Measurements from ENCODE around the gene IGF2BP2.
"Not testable (repeated sequence)": the region's sequence is repeated elsewhere in the genome, so short reads cannot be mapped to it uniquely, and the experiment has no call there.

The IGF2BP2 gene

DNA sequence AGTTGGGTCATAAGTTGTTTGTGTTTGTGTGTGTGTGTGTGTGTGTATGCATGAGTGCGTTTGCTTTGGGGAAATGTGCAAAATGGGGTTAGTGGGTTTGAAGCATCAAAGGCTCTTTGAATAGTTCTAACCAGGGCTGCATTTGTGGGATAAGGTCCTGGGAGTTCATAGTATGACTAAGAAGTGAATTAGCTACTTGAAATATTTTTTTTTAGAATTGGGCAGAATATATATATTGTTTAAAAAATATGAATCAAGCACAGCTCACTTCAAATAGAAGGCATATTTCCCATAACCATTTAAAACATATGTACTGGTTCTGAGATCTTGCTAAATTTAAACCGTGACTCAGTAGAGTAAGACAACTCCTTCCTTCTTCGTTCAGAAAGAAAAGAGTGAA is 43.1 kb downstream of the IGF2BP2 start:
- no peaks in the 10 kb centered on the region for H3K36me3 ChIP-seq (ENCODE audit: control insufficient read depth, low read depth, low read length)
- peaks cover 62% of the 10 kb centered on the region for H3K4me1 ChIP-seq (ENCODE audit: control insufficient read depth, low read depth, low read length)
- no peaks in the 10 kb centered on the region for H3K9me3 ChIP-seq (ENCODE audit: control insufficient read depth, low read depth, low read length)
- no peaks in the 10 kb centered on the region for H3K27me3 ChIP-seq (ENCODE audit: control insufficient read depth, insufficient read depth, low read length)
- H3K27ac ChIP-seq (ENCODE audit: low read length), result no peak overlapping the region
- no peak overlapping the region for H3K9ac ChIP-seq (ENCODE audit: low read length)
- H3K4me3 ChIP-seq (ENCODE audit: low read length), result no peak overlapping the region

DNA sequence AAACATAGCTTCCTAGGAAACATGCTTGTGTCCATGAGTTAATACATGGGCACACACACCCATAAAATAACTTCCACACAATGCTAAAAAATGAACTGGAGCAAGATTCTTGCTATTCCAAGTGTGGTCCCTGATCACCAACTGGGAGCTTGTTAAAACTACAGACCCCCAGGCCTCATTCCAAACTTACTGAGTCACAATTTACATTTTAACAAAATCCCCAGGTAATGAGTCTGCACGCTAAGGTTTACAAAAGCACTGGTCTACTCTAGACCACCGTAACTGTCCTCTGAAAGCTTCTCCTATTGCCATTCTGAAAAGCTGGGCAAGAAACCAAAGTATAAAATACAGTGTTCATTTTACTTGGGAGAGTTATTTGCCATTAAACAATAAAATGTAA is 45.4 kb downstream of the IGF2BP2 start:
- no peaks in the 10 kb centered on the region for H3K36me3 ChIP-seq (ENCODE audit: control insufficient read depth, low read depth, low read length)
- H3K4me3 ChIP-seq (ENCODE audit: low read length), result peak overlapping the region; percentile 25
- no peaks in the 10 kb centered on the region for H3K27me3 ChIP-seq (ENCODE audit: control insufficient read depth, insufficient read depth, low read length)
- H3K9me3 ChIP-seq (ENCODE audit: control insufficient read depth, low read depth, low read length), result no peaks in the 10 kb centered on the region
- H3K9ac ChIP-seq (ENCODE audit: low read length), result no peak overlapping the region
- no peak overlapping the region for H3K27ac ChIP-seq (ENCODE audit: low read length)
- peaks cover 45% of the 10 kb centered on the region for H3K4me1 ChIP-seq (ENCODE audit: control insufficient read depth, low read depth, low read length)

DNA sequence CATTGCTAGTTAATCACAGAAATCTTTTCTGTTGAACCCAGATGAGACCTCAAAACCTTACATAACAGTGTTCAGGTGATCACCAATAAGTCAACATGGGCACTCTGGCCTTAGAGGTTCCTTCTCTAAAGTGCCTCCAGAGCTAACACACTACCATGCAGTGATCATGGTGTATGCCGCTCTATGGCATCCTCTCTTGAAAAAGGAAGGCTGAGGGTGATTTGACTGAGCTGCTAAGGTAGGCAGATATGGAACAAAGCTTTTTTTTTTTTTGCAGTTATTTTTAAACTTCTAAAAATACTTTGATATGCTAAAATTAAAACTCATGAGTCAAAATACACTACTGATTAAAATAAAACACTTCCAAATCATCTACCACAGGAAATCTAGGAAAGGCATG is 46.0 kb downstream of the IGF2BP2 start:
- H3K9me3 ChIP-seq (ENCODE audit: control insufficient read depth, low read depth, low read length), result no peaks in the 10 kb centered on the region
- no peak overlapping the region for H3K27ac ChIP-seq (ENCODE audit: low read length)

DNA sequence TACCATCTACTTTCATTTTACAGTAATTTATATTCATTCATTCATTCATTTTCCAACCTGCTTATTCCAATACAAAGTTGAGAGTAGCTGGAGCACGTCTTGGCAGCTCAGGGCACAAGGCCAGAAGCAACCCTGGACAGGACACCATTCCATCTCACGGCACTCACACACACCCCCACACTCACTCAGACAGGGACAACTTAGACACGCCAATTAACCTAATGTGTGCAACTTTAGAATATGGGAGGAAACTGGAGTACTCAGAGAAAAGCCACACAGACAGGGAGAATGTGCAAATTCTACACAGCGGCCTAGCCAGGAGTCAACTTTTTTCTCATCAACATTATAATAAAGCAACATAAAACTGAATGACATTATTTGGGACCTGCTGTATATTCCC is 46.7 kb downstream of the IGF2BP2 start:
- no peak overlapping the region for H3K4me3 ChIP-seq (ENCODE audit: low read length)
- peaks cover 50% of the 10 kb centered on the region for H3K4me1 ChIP-seq (ENCODE audit: control insufficient read depth, low read depth, low read length)

More for the DNA sequence above, 46.0 kb downstream of the IGF2BP2 start:
- Histone ChIP-seq H3K4me3 (ENCODE audit: low read length) (no peak overlapping the region), H3K9ac (ENCODE audit: low read length) (no peak overlapping the region), H3K4me1 (ENCODE audit: control insufficient read depth, low read depth, low read length) (peaks cover 44% of the 10 kb centered on the region), H3K27me3 (ENCODE audit: control insufficient read depth, insufficient read depth, low read length) (no peaks in the 10 kb centered on the region), H3K36me3 (ENCODE audit: control insufficient read depth, low read depth, low read length) (no peaks in the 10 kb centered on the region)

DNA sequence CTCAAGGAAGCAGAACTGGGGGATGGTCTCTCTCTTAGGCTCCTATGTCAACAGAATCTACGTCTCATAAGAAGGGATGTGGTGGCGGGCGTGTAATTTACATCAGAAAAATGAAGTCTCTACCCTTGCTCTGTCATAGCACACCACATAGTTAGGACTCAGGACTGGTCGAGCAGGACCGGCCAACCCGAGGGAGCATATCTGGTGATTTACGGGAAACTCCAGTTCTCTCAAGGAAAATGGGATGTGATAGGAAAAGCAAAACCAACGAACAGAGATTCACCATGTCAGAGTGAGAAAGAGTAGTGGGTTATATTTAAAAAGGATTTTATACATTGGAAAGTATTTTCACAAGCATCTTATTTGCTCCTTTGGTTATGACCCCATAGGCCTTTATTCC is 54.7 kb downstream of the IGF2BP2 start:
- Histone ChIP-seq H3K4me1 (ENCODE audit: control insufficient read depth, low read depth, low read length) (peaks cover 23% of the 10 kb centered on the region), H3K9me3 (ENCODE audit: control insufficient read depth, low read depth, low read length) (no peaks in the 10 kb centered on the region), H3K27ac (ENCODE audit: low read length) (no peak overlapping the region), H3K9ac (ENCODE audit: low read length) (no peak overlapping the region), H3K36me3 (ENCODE audit: control insufficient read depth, low read depth, low read length) (no peaks in the 10 kb centered on the region), H3K27me3 (ENCODE audit: control insufficient read depth, insufficient read depth, low read length) (no peaks in the 10 kb centered on the region), H3K4me3 (ENCODE audit: low read length) (no peak overlapping the region)

More for the DNA sequence above, 46.7 kb downstream of the IGF2BP2 start:
- H3K9me3 ChIP-seq (ENCODE audit: control insufficient read depth, low read depth, low read length), result no peaks in the 10 kb centered on the region
- H3K9ac ChIP-seq (ENCODE audit: low read length), result no peak overlapping the region
- H3K27ac ChIP-seq (ENCODE audit: low read length), result no peak overlapping the region
- H3K36me3 ChIP-seq (ENCODE audit: control insufficient read depth, low read depth, low read length), result no peaks in the 10 kb centered on the region
- H3K27me3 ChIP-seq (ENCODE audit: control insufficient read depth, insufficient read depth, low read length), result no peaks in the 10 kb centered on the region

DNA sequence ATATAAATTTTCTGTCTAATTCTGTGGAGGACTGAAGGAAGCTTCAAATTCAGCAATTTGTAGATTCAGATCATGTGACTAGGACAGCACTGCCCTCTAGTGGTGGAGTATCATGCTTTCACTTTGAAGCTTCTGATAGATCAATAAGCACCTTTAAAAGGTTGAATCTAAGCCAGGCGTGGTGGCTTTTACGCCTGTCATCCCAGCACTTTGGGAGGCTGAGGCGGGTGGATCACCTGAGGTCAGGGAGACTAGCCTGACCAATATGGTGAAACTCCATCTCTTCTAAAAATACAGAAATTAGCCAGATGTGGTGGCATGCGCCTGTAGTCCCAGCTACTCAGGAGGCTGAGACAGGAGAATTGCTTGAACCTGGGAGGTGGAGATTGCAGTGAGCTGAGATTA is 56.3 kb downstream of the IGF2BP2 start:
- H3K9me3 ChIP-seq (ENCODE audit: control insufficient read depth, low read depth, low read length); H3K4me3 ChIP-seq (ENCODE audit: low read length); H3K36me3 ChIP-seq (ENCODE audit: control insufficient read depth, low read depth, low read length); H3K27me3 ChIP-seq (ENCODE audit: control insufficient read depth, insufficient read depth, low read length); H3K9ac ChIP-seq (ENCODE audit: low read length); H3K27ac ChIP-seq (ENCODE audit: low read length): not testable (repeated sequence)
- peaks cover 24% of the 10 kb centered on the region for H3K4me1 ChIP-seq (ENCODE audit: control insufficient read depth, low read depth, low read length)

DNA sequence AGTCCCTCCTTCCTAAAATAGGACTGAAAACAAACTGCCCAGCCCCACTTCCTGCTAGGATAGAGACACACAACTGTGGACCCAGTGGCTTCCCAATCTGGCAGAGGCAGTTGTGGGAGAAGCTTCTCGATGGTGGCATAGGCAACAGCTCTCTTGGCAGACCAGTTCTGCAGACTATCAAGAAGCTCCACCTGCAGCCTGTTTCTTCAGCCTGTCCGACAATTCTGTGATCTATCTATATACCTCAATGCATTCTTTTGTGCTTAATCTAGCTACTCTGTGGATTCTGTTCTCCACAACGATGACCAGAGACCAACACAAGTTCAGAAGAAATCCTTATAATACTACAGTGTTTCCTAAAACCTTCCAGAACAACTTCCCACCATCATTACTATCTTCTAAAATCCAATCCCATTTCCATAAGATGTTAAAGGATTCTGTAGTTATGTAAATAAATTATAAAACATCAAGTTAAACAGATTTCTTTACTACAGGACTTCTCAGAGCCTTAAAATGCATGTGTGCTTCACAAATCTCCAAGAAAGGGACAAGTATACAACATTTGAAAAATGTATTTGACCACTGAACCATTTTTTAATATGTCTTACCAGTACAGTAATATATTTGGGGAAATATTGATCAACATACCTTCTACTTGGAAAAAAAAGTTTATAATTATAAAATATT is 57.7 kb downstream of the IGF2BP2 start:
- no peak overlapping the region for H3K9ac ChIP-seq (ENCODE audit: low read length)
- H3K27ac ChIP-seq (ENCODE audit: low read length), result no peak overlapping the region
- H3K27me3 ChIP-seq (ENCODE audit: control insufficient read depth, insufficient read depth, low read length), result no peaks in the 10 kb centered on the region
- peaks cover 21% of the 10 kb centered on the region for H3K4me1 ChIP-seq (ENCODE audit: control insufficient read depth, low read depth, low read length)
- H3K4me3 ChIP-seq (ENCODE audit: low read length), result no peak overlapping the region
- H3K9me3 ChIP-seq (ENCODE audit: control insufficient read depth, low read depth, low read length), result no peaks in the 10 kb centered on the region
- H3K36me3 ChIP-seq (ENCODE audit: control insufficient read depth, low read depth, low read length), result no peaks in the 10 kb centered on the region

DNA sequence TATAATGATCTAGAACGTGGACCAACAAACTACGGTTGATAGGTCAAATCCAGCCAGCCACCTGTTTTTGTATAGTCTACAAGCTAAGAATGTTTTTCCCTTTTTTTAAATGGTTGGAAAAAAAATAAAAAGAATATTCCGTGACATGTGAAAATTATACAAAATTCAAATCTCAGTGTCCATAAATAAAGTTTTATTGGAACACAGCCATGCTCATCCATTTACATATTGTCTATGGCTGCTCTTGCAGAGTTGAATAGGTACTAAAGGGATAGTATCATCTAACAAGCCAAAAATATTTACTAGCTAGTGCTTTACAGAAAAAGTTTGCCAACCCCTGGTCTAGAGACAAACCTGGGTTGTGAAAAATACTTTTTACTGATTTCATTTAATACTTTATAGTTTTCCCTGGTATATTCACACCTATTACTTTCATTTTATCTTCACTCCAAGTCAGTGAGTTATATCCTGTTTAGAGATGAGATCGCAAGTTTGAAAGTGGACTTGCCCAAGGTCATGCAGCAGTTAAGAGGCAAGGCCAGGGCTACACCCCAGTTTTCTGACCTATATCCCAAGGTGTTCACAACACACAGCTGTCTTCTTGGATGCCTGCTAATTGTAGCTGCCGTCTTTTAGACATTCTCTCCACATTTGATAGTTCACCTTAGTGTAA is 58.4 kb downstream of the IGF2BP2 start:
- Histone ChIP-seq H3K4me3 (ENCODE audit: low read length) (no peak overlapping the region), H3K4me1 (ENCODE audit: control insufficient read depth, low read depth, low read length) (peaks cover 21% of the 10 kb centered on the region), H3K27ac (ENCODE audit: low read length) (no peak overlapping the region), H3K36me3 (ENCODE audit: control insufficient read depth, low read depth, low read length) (no peaks in the 10 kb centered on the region), H3K27me3 (ENCODE audit: control insufficient read depth, insufficient read depth, low read length) (no peaks in the 10 kb centered on the region), H3K9me3 (ENCODE audit: control insufficient read depth, low read depth, low read length) (no peaks in the 10 kb centered on the region), H3K9ac (ENCODE audit: low read length) (no peak overlapping the region)

DNA sequence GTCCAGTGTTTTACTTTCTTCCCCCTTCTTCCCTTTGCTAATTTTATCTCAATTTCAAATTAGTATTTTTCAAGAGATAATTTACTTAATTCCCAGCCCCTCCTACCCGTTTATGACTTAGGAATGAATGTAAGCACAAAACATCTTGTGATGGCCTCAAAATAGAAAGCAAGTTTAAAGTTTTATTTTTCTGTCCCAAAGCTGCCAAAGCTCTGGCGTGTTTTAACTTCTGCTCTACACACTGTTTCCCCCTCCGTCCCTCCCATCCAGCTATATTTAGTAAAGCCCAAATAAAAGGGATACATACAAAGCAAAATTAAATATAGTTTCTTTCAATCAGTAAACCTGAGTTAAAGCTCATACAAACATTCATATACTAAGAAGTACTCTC is 59.9 kb downstream of the IGF2BP2 start:
- Histone ChIP-seq H3K36me3 (ENCODE audit: control insufficient read depth, low read depth, low read length) (no peaks in the 10 kb centered on the region), H3K27me3 (ENCODE audit: control insufficient read depth, insufficient read depth, low read length) (no peaks in the 10 kb centered on the region), H3K9ac (ENCODE audit: low read length) (no peak overlapping the region), H3K4me1 (ENCODE audit: control insufficient read depth, low read depth, low read length) (peaks cover 18% of the 10 kb centered on the region), H3K27ac (ENCODE audit: low read length) (no peak overlapping the region), H3K4me3 (ENCODE audit: low read length) (no peak overlapping the region), H3K9me3 (ENCODE audit: control insufficient read depth, low read depth, low read length) (no peaks in the 10 kb centered on the region)

DNA sequence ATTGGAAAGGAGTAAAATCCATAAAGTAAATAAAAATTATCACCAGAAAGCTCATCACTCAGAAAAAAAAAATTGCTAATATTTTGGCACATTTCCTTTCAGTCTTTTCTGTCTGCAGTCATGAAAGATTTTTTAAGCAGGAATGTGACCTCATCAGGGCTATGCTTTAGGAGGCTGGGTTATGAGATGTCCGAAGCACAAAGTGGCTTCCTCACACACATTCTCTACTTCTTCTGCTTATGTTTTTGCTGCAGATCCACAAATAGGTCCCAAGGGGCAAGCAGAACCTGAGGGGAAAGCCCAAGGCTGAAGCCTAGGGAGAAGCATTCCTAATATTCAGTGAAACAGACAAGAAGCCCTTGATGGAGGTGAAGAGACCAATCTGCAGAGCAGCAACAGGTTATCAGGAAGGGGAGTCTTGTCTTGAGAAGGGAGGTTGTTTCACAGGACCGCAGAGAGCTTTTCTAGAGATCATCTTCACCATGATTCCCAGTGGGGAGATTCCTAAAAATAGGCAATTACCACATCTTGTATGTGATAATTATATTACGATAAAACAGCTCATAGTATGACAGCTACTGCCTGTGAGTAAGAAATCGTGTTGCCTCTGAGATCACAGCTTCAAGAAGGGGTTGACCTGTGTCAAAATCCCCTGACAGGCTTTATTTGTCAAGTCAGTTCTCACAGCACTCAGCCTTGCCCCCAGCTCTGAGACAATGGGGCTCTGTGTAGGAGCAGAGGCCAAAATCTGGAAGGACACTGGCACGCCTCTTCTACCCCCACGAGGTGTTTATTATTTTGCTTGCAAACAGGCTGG is 60.5 kb downstream of the IGF2BP2 start:
- Histone ChIP-seq H3K27ac (ENCODE audit: low read length) (no peak overlapping the region), H3K4me1 (ENCODE audit: control insufficient read depth, low read depth, low read length) (peaks cover 17% of the 10 kb centered on the region), H3K9ac (ENCODE audit: low read length) (no peak overlapping the region), H3K9me3 (ENCODE audit: control insufficient read depth, low read depth, low read length) (no peaks in the 10 kb centered on the region), H3K36me3 (ENCODE audit: control insufficient read depth, low read depth, low read length) (no peaks in the 10 kb centered on the region), H3K27me3 (ENCODE audit: control insufficient read depth, insufficient read depth, low read length) (no peaks in the 10 kb centered on the region), H3K4me3 (ENCODE audit: low read length) (no peak overlapping the region)

DNA sequence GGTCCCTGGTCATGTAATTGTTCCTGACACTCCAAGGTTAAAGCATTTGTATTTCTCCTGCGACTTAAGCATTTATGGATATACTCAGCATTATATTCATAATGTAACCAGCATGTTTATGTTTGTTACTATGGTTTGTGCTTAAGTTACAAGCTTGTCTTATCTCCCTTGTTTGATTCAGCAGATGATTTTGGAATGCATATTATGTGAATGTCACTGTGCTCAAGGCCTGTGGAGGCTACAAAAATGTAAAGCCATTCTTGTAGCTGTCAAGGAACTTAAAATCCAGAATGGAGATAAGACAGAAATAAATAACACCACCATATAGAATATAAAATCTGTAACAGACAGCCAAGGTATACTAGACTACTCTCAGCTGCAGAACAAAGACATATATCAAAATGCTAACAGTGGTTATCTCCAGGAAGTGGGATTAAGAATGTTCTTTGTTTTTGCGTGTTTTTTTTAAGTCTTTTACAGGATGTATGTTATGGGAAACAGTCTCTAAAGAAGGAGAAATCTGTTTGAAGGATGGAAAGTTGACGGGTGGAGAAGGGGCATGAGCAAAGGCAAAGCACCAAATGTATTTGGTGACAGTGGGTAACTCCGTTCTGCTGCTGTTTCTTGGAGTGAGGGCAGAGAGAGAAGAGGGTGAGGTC is 61.4 kb downstream of the IGF2BP2 start:
- peaks cover 26% of the 10 kb centered on the region for H3K4me1 ChIP-seq (ENCODE audit: control insufficient read depth, low read depth, low read length)

More for the DNA sequence above, 61.4 kb downstream of the IGF2BP2 start:
- Histone ChIP-seq H3K9me3 (ENCODE audit: control insufficient read depth, low read depth, low read length) (no peaks in the 10 kb centered on the region), H3K4me3 (ENCODE audit: low read length) (no peak overlapping the region), H3K9ac (ENCODE audit: low read length) (no peak overlapping the region), H3K27me3 (ENCODE audit: control insufficient read depth, insufficient read depth, low read length) (no peaks in the 10 kb centered on the region), H3K36me3 (ENCODE audit: control insufficient read depth, low read depth, low read length) (no peaks in the 10 kb centered on the region), H3K27ac (ENCODE audit: low read length) (no peak overlapping the region)
